GM21825 (cell line): ENCODE data around the gene GRK3.
"Not testable (repeated sequence)": the region's sequence is repeated elsewhere in the genome, so short reads cannot be mapped to it uniquely, and the experiment has no call there.

Experiments used
- ATAC-seq: cut with Tn5 transposase; IDR thresholded peaks from one replicate; pipeline ENCODE4 v1.9.1; 2021; ENCODE audit warnings: mild to moderate bottlenecking, moderate library complexity; ENCODE audit not compliant: unreplicated experiment

Gene GRK3

DNA sequence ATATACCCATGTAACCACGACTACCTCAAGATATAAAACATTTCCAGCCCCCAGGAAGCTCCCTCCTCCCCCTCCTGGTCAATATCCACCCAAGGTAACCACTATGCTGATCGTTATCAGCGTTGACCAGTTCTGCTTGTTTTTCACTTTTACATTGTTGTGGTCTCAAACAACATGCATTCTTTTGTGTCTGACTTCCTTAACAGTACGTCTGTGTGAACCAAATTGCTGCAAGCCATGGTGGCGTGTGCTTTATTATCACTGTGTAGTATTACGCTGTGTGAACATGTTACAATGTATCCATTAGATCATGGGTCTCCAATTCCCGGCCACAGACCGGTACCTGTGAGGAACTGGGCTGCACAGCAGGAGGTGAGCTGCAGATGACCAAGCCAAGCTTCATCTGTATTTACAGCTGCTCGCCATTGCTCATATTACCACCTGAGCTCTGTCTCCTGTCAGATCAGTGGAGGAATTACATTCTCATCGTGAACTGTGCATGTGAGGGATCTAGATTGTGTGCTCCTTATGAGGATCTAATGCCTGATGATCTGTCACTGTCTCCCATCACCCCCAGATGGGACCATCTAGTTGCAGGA is 15.5 kb upstream of the GRK3 start:
- ATAC-seq, result no peak

DNA sequence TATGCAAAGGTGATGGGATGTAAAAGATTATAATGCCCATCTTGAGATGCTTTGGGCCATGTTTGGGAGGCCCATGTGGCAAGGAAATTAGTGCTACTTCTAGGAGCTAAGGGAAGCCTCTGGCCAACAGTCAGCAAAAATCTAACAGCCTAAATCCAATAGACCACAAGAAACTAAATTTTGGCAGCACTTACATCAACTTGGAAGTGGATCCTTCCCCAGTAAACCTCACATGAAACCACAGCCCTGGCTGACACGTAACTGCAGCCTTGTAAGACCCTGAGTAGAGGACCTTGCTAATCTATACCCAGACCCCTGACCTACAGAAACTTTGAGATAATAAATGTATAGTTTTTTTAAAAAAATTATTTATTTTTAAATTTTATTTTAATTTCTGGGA is 13.1 kb upstream of the GRK3 start:
- no peak for ATAC-seq

DNA sequence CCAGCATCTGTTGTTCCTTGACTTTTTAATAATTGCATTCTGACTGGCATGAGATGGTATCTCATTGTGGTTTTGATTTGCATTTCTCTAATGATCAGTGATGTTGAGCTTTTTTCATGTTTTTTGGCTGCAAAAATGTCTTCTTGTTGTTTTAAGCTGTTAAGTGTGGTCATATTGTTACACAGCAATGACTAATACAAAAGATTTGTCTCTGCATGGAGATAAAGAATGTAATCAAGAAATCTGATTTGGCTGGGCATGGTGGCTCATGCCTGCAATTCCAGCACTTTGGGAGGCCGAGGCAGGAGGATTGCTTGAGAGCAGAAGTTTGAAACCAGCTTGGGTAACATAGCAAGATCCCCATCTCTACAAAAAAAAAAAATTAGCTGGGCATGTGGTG is 12.1 kb upstream of the GRK3 start:
- ATAC-seq, result not testable (repeated sequence)

DNA sequence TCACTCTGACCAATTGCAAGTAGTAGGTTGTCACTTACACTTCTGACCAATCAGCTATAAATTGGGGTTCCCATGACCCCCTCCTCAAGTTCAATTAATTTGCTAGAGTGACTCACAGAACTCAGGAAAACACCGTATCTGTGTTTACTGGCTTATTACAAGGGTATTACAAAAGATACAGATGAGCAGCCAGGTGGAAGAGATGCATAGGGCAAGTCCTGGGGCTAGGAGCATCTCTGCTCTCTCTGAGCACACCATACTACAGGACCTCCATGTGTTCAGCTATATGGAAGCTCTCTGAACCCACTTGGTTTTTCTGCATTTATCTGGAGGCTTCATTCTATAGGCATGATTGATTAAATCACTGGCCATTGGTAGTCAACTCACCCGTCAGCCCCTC is 11.3 kb upstream of the GRK3 start:
- ATAC-seq, result no peak

DNA sequence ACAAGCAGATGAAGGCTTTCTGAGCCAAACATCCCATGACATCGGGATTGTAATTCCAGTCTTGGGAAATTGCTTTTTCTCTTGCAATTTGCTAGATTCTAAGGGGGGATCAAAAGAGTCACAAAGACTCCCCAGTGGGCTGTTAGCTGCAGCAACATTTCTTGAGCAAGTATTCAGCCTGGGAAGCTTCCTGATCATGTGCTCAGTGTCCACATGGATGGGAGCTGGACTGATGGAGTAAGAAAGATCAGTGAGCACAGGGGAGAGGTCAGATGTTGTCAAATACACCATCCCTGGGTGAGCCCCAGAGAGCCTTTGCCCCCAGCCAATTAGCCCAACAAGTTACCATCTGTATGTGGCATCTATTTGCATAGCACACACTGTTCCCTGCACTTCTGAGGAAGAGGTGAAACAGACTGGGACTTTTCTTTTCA is 10.2 kb upstream of the GRK3 start:
- ATAC-seq, result no peak

DNA sequence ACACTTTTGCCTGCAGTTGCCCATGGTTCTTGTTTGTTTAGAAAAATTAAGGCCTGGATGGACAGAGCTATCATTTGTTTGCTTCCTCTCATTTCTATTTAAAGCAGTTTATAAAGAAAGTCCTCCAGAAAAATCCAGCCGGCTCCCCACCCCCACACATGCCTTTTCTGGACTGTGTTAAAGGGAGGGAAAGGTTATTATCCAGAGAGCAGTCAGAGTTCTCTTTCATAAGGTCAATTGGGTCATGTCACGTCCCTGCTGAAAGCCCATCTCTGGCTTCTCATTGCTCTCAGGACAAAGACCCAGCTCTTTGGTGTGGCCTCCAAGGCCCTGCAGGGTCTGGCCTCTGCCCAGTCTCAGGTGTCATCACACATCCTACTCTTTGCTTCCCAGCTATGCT is 9.8 kb upstream of the GRK3 start:
- ATAC-seq, result no peak

DNA sequence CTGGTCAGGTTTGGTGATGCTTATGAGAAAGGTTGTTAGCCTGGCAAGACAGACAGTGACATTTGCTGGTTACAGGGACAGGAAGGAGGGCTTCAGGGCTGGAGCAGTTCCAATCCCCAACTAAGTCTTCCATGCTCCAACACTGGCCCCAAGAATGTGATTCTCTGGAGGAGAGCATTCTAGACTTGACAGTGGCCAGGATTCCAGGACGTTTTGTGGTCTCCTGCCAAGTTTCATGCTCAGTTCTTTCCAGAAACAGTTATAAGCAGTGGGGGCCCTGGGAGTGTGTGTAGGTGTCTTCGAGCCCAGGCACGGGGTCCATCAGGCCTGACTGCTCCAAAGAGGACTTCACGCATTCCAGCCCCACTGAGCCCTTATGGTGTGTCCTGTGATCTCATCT is 8.9 kb upstream of the GRK3 start:
- no peak for ATAC-seq

DNA sequence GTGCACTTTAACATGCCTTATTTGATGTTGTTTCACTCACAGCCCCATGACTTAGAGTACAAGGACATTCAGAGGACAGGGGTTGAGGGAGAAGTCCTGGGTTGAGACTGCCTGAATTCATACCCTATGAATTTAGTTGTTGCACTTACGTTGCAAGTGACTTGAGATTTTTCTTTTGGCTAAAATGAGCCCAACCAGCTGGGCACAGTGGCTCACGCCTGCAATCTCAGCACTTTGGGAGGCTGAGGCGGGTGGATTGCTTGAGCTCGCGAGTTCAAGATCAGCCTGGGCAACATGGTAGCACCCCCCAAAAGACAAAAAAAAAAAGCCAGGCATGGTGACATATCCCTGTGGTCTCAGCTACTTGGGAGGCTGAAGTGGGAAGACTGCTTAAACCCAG is 7.3 kb upstream of the GRK3 start:
- ATAC-seq, result no peak

DNA sequence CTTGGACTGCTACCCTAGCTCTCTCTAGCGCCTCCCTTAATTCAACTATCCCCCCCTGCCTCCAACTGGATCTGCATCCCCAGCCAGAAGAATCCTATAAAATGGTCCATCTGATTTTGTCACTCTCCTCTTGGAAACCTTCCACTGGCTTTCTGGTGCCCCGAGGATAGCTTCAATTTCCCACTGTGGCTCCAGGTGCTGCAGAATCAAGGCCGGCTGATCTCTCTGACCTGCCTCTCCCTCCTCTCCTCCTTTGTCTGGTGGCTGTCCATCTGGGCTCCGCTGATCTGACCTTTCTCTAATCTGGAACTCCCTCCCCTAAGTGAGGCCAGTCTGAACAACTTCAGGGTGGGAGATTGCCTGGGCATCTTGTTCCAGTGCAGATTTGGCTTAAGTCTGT is 6.1 kb upstream of the GRK3 start:
- no peak for ATAC-seq

DNA sequence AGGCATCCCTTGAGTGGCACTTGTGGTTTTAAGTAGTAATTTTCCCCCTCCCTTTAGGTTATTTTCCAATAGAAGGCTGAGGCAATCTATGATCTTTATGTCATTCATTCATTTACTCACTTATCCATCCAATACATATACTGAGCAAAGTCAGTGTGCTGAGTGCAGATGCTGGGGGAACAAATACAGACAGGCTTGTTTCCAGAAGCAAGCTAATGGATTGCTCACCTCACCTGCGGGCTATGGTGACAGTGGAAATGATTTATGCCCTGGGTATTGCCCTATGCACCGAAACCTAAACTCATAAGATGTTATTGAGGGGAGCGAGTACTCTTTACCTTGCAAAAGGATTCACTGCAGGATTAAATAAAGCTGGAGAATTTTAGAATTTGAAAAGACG is 4.6 kb upstream of the GRK3 start:
- not testable (repeated sequence) for ATAC-seq

DNA sequence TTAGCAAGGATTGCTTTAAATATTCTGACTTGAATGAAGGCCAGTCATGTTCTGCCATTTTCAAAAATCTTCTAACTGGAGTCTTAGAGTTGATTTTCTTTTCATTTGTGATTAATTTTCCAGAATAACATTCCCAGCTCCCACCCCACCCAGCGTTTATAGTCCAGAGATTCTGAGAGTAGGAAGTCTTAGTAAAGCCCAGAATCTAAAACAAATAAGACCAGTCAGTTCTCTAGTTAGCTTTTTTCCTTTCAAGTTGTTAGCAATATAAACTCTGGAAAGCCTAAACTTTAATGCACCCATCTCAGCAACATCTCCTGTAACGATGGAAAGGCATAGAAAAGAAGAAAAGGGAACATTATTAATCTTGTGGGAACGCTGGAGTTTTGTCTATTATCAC is 3.3 kb upstream of the GRK3 start:
- ATAC-seq, result not testable (repeated sequence)

DNA sequence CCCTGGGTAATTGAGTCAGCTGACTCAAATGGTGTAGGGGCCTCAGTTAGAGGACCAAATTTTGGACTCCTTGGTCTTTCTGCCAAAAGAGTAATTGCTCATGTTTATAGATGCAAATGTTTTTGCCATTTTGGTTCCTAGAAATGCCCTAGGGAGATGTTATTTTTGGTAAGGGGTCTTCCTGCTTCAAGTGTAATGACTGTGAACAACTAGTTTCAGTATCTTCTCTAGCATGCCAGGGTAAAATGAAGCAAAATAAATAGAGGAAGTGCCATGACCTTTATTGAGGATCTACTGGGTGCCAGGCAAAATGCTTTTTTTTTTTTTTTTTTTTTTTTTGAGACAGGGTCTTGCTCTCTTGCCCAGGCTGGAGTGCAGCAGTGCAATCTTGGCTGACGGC is 2.5 kb upstream of the GRK3 start:
- ATAC-seq, result not testable (repeated sequence)

DNA sequence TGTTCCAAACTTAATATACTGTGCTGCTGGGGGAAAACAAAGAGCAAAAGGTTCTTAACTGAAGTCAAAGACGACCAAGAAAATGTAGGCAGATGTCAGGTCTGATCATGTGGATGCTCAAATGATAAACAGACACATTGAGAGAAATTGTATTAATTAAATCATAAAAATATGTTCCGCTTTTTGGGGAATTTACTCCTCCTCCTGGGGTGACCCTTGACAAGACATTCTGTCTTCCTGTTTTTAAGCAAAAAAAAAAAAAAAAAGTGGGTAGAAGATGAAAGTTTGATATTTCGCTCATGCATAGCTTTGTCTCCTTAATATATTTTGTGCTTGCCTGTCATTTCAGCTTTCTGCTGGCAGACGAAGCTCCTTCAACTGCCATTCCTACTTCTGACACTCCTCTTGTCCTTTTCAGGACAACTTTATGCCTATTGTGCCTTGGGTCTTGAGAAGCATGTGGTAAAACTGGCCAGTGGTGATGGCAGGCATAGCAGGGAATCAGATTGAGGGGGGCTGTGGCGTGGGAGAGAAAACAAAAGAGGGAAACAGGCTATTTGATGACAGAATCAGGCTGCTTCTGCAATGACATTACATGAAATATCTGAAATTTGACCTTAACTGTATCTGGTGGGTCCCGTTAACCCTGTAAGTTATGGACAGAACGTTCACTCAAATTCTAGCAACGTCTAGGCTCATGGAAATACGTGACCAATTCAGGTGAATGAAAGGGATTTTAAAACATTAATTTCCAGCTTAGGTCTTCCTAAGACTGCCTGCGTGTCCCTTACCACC is 1.3 kb upstream of the GRK3 start:
- not testable (repeated sequence) for ATAC-seq

DNA sequence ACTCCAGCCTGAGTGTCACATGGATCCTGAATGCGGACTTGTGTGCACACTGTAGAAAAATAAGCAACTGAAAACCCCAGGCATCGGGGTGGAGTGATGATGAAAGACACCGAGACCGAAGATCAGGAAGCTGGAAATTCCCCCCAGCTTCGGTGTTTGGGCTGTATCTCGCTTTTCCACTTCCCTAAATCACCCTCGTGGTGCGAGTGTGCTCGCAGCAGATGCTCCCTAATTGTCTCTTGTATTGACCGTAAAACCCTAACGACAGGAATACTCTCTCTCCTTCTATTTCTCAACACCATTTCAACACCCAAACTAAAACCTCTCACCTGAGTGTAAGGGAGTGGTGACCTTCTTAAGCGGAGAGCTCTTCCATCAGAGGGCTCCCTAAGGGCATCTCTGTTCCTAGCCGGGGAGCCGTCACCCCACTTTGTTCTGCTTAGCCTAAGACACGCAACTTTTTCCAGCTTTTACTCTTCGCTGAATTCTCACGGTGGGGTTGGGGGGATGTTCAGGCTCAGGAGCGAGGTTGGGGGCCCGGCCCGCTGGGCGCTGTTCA is 635 bp upstream of the GRK3 start:
- peak; percentile 18 for ATAC-seq

DNA sequence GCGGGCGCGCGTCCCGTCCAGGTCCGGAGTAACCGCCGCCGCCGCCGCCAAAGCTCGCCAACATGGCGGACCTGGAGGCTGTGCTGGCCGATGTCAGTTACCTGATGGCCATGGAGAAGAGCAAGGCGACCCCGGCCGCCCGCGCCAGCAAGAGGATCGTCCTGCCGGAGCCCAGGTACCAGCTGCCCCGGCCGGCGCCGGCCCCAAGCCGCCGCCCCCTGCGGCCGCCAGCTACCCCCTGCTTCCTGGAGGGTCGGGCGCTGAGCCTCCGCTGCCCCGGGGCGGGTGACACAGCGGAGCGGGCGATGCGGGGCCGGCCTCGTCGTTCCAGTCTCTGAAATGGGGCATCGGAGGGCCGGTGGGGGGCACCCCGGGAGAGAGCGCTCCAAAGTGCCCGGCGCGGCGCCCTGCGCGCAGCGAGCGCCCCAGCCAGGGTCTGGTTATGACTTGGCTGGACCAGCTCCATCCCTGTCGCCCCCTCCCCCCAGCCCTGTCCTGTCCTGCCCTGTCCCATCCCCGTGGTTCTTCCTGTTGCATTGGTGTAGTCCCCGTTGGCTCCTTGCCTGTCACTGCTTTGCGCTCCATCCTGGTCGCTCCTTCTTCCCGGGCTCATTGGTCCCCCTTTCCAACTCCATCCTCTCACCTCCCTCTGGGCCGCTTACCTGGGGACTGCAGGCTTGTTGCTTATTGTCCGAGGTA is 653 bp downstream of the GRK3 start:
- ATAC-seq, result peak; percentile 4

DNA sequence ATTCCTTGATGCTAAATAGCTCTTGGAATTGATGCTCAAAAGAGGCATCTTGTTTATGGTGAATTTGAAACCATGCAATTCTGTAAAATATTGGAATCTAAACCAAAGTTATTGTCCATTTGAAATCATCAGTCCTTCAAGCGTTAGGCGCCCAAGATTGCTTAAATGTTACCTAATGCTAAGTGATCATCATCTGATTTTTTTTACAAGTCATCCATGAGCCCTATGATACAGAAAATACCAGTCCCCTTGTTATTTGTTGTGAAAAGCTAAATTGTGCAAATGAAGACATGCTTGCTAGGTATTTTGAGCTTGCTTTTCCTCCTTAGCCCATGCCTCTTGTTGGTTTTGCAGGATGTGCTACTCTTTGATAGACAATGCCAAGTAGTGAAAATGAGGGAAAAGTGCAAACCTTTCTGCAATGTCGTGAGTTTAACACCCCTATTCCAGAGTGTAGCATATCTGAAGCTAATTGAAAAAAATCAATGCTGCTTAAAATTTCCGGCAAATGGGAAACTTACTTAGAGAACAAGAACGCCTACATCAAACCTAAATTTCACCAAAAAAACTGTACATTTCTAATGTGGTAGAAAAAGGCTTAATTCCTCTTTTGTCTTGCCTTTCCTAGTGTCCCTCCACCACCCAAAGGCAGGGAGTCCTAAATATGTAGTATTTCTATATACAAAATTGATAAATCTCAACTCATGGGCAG is 1.9 kb downstream of the GRK3 start:
- ATAC-seq, result no peak

DNA sequence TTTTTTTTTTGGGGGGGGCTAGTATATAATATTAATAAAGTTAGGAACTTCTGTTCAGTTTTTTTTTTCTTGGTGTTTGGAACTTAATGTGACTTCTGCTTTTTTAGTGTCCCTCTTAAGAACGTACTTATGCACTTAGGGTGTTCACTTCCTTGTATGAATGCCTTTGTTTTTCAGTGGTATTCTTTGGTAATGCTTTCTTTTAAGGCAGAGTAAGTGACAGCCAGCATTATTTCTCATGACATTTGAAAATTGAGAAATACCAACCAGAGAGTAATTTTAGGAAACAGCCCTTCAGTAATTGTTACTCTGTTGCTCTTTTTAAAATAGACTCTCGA is 2.4 kb downstream of the GRK3 start:
- ATAC-seq, result no peak

DNA sequence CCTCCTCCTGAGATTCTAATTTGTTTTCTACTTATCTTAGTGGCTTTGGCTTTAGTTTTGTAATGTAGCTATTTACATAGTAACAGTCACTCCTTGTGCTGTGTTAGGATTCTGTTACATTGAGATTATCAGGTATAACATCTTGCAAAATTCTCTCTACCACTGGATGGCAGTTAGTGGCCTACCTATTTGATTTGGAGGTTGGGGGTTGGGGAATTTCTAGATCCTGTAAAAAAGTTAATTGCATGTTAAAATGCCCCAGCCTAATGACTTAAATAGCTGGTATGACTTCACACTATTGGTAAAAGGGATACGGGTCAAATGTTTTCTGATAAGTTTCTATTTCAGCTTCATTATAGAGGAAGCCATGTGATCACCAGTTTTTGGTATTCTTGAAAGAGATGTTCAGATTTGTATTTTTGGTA is 2.8 kb downstream of the GRK3 start:
- no peak for ATAC-seq

DNA sequence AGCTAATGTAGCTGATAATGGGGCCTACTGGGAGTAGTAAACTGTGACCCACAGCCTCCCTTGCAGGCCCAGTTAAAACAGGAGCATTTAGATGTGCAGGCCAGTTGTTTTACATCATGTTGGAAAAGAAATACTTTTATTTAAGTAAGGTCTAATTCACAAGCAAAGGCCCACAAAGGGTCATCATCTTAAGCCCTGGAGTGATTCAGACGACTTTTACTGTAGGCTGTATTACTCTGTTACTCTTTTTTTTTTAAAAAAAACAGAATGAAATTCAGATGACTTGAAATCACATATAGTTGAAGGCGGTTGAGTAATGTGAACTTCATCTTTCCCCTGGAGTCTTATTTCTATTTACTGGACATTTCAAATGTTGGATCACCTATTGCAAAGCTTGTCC is 3.6 kb downstream of the GRK3 start:
- ATAC-seq, result not testable (repeated sequence)

DNA sequence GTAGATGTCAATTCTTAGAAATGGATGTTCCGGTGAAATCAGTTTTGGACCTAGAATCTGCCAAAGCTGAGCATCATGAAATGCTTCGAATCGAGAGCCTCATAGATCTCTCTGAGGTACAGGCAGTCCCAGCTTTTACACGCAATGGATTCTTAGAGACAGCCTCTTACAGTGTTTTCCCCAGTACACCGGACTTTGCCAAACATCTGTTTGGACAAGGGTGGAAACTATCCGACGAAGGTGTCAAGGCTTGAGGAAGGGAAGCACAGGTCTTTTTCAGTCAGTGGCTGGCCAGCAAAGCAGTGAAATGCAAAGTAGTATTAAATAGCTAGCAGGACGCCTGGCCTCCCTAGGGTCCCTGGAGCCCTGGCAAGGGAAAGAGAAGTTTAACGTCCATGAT is 4.9 kb downstream of the GRK3 start:
- ATAC-seq, result no peak

DNA sequence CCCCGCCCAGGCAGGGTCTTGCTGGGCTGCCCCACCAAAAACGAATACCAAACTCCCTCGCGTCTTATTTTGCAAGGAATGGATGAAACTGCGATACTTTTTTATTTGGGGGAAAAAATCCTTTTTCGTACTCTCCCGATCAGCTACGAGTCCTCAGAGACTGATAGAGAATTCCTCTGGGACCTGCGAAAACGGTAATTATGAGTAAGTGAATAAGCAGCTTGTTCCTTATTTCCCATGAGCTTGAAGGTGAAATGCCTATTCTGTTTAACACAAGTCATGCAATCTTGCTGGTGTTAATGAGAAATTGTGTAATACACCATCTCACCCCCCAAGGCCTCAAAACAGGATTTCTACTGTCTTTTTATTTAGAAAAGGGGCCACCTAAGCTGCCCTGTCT is 5.5 kb downstream of the GRK3 start:
- no peak for ATAC-seq
